Astrocyte of the cerebellum (primary cell): ENCODE measurements around the gene AVEN.
"Not testable (repeated sequence)": the region's sequence is repeated elsewhere in the genome, so short reads cannot be mapped to it uniquely, and the experiment has no call there.

Experiments used
- DNase-seq: peaks from one replicate; pipeline ENCODE4 v3.0.0-alpha.2; 2011; ENCODE audit warnings: low read depth
- H3K4me3 ChIP-seq: 2 replicates; pipeline ENCODE4 v1.5.1; 2011; ENCODE audit warnings: mild to moderate bottlenecking, low read depth, low read length, moderate library complexity
- CTCF ChIP-seq: IDR thresholded peaks from 2 replicates; pipeline ENCODE4 v1.5.1; 2012; ENCODE audit warnings: low read length, low read depth, moderate library complexity, mild to moderate bottlenecking; ENCODE audit errors: missing control alignments
- in situ Hi-C: cut with HindIII; loops from 2 replicates; pipeline ENCODE4 v1.10.0; 2017; ENCODE audit warnings: low sequenced_read_pairs

Gene AVEN

GRCh38 chr15:33822479-33822878 lies 216.5 kb downstream of the AVEN start:
- no peak for DNase-seq
- no peak overlapping the region for H3K4me3 ChIP-seq
- in situ Hi-C loops = no loop called here
- TF ChIP-seq CTCF = no peak

GRCh38 chr15:33819499-33819898 lies 219.5 kb downstream of the AVEN start:
- in situ Hi-C loops, DNase-seq, H3K4me3 ChIP-seq: not testable (repeated sequence)
